Neutrophil (primary cell): ENCODE data around the gene NSRP1.

Experiments used
- H3K27ac ChIP-seq: fragments of 200-600 bp; sonication (generic); 2 replicates; pipeline ENCODE4 v1.5.1; 2016; ENCODE audit warnings: mild to moderate bottlenecking, moderate library complexity
- H3K27me3 ChIP-seq: fragments of 200-600 bp; sonication (generic); 2 replicates; pipeline ENCODE4 v1.6.0; 2016; ENCODE audit warnings: mild to moderate bottlenecking
- H3K36me3 ChIP-seq: fragments of 200-600 bp; sonication (generic); 2 replicates; pipeline ENCODE4 v1.5.1; 2017
- H3K4me1 ChIP-seq, 2 experiments: fragments of 200-600 bp in 1 of 2; sonication (generic) in 1 of 2; 1 replicate in 1 of 2; 2 replicates in 1 of 2; pipeline versions ENCODE4 v1.5.1 to v1.6.1; 2013 to 2016; ENCODE audit warnings: low read depth in 1 of 2, low read length in 1 of 2, mild to moderate bottlenecking in 1 of 2, moderate library complexity in 1 of 2; ENCODE audit not compliant: control insufficient read depth in 1 of 2, insufficient read depth in 1 of 2
- H3K4me3 ChIP-seq, 2 experiments: fragments of 200-600 bp in 1 of 2; sonication (generic) in 1 of 2; 1 replicate in 1 of 2; 2 replicates in 1 of 2; pipeline ENCODE4 v1.5.1; 2013 to 2016; ENCODE audit warnings: low read depth in 1 of 2, low read length in 1 of 2, mild to moderate bottlenecking in 1 of 2, moderate library complexity in 1 of 2
- H3K9me3 ChIP-seq: fragments of 200-600 bp; sonication (generic); 2 replicates; pipeline ENCODE4 v1.5.1; 2016
- TF ChIP-seq, protein P1 (sequence below): fragments of 200-600 bp; sonication (generic); IDR thresholded peaks from 2 replicates; pipeline ENCODE4 v1.5.1; 2016; ENCODE audit warnings: antibody characterized with exemption

NSRP1 gene

GRCh38 chr17:30116661-30117551 is at the start of gene NSRP1:
TSS of gene NSRP1 (plus strand) at chr17:30116816. CDS start at chr17:30116844, 28 bp downstream.
- peaks cover 4% of the 10 kb centered on the region for H3K36me3 ChIP-seq
- H3K4me3 ChIP-seq = peak within 1 kb of the TSS; percentile 82 to 88
- TF ChIP-seq, protein P1, sequence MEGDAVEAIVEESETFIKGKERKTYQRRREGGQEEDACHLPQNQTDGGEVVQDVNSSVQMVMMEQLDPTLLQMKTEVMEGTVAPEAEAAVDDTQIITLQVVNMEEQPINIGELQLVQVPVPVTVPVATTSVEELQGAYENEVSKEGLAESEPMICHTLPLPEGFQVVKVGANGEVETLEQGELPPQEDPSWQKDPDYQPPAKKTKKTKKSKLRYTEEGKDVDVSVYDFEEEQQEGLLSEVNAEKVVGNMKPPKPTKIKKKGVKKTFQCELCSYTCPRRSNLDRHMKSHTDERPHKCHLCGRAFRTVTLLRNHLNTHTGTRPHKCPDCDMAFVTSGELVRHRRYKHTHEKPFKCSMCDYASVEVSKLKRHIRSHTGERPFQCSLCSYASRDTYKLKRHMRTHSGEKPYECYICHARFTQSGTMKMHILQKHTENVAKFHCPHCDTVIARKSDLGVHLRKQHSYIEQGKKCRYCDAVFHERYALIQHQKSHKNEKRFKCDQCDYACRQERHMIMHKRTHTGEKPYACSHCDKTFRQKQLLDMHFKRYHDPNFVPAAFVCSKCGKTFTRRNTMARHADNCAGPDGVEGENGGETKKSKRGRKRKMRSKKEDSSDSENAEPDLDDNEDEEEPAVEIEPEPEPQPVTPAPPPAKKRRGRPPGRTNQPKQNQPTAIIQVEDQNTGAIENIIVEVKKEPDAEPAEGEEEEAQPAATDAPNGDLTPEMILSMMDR = no peak
- peak within 1 kb of the TSS; percentile 92 for H3K27ac ChIP-seq
- no peaks in the 10 kb centered on the region for H3K27me3 ChIP-seq
- peaks cover 10 to 18% of the 10 kb centered on the region in 2 experiments for H3K4me1 ChIP-seq
- H3K9me3 ChIP-seq = no peaks in the 10 kb centered on the region

DNA sequence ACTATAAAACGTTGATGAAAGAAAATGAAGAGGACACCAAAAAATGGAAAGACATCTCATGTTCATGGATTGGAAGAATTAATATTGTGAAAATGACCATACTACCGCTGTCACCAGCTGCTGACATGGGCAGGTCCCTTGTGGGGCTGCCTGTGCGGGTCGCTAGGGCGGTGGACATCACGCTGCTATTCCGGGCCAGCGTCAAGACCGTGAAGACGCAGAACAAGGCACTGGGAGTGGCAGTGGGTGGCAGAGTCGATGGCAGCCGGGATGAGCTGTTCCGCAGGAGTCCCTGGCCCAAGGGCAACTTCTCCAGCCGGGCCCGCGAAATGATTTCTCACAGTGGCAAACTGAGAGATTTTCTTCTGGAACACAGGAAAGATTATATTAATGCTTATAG is 48.2 kb upstream of the NSRP1 start:
- H3K4me3 ChIP-seq = no peak overlapping the region
- TF ChIP-seq, protein P1 = no peak
- no peaks in the 10 kb centered on the region for H3K27me3 ChIP-seq
- no peaks in the 10 kb centered on the region for H3K36me3 ChIP-seq
- no peaks in the 10 kb centered on the region for H3K9me3 ChIP-seq
- H3K4me1 ChIP-seq = no peaks in the 10 kb centered on the region
- H3K27ac ChIP-seq = no peak overlapping the region

DNA sequence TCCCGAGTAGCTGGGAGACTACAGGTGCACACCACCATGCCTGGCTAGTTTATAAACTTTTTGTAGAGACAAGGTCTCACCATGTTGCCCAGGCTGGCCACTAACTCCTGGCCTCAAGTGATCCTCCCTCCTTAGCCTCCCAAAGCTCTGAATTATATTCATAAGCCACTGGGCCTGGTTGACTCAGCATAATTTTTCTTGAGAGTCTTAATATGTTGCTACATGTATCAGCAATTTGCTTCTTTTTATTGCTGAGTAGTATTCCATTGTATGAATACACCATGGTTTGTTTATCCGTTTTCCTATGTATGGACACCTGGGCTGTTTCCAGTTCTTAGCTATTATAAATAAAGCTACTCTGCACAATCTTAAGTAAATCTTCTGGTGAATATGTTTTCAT is 42.4 kb upstream of the NSRP1 start:
- H3K4me1 ChIP-seq = no peaks in the 10 kb centered on the region
- no peaks in the 10 kb centered on the region for H3K9me3 ChIP-seq
- H3K36me3 ChIP-seq = no peaks in the 10 kb centered on the region
- H3K4me3 ChIP-seq = no peak overlapping the region
- TF ChIP-seq, protein P1 = no peak
- H3K27me3 ChIP-seq = no peaks in the 10 kb centered on the region
- no peak overlapping the region for H3K27ac ChIP-seq

DNA sequence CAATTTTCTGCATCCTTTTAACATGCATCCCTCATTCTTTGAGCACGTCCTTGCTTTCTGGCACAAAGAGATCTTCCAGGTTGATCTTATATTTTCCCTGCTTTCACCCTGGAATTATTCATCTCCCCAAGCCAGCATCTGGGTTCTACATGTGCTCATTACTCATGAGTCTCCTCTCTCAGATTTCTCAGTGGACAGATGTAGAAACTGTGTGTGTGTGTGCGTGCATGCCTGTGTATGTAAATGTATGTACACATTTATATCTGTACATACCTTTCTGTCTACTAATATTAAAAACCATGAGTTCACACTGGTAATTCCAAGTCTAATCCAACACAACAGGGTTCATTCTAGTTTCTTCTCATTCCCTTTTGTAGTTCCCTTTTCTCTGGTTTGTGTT is 41.9 kb upstream of the NSRP1 start:
- Histone ChIP-seq H3K27ac (no peak overlapping the region), H3K4me3 (no peak overlapping the region), H3K36me3 (no peaks in the 10 kb centered on the region), H3K4me1 (no peaks in the 10 kb centered on the region), H3K9me3 (no peaks in the 10 kb centered on the region), H3K27me3 (no peaks in the 10 kb centered on the region)
- TF ChIP-seq, protein P1 = no peak

- no peaks in the 10 kb centered on the region for H3K36me3 ChIP-seq
- H3K27ac ChIP-seq = no peak overlapping the region
- no peaks in the 10 kb centered on the region for H3K27me3 ChIP-seq
- TF ChIP-seq, protein P1 = no peak
- H3K4me1 ChIP-seq = no peaks in the 10 kb centered on the region
- H3K9me3 ChIP-seq = no peaks in the 10 kb centered on the region
- no peak overlapping the region for H3K4me3 ChIP-seq
Observed at GRCh38 chr17:30082773-30083172, 33.8 kb upstream of the NSRP1 start.
